Loucy (cell line): ENCODE results near the gene SMIM13.
"Not testable (repeated sequence)": the region's sequence is repeated elsewhere in the genome, so short reads cannot be mapped to it uniquely, and the experiment has no call there.

Experiments used
- H2AFZ ChIP-seq: fragments of 200-600 bp; sonication (generic); 2 replicates; pipeline ENCODE4 v1.6.0; 2016; ENCODE audit warnings: antibody characterized with exemption, mild to moderate bottlenecking, low read length, moderate library complexity
- H3F3A ChIP-seq: fragments of 200-600 bp; 2 replicates; pipeline ENCODE4 v1.6.0; 2016; ENCODE audit warnings: antibody characterized with exemption, low read depth, mild to moderate bottlenecking
- H3K27me3 ChIP-seq: fragments of 200-600 bp; sonication (generic); 2 replicates; pipeline ENCODE4 v1.6.1; 2014; ENCODE audit warnings: low read length, mild to moderate bottlenecking; ENCODE audit not compliant: insufficient read depth, poor library complexity, severe bottlenecking
- H3K36me3 ChIP-seq: fragments of 200-600 bp; sonication (generic); 2 replicates; pipeline ENCODE4 v1.6.1; 2016; ENCODE audit warnings: low read length; ENCODE audit not compliant: insufficient read depth
- H3K4me1 ChIP-seq: fragments of 200-600 bp; sonication (generic); 2 replicates; pipeline ENCODE4 v1.5.1; 2014; ENCODE audit warnings: low read length, mild to moderate bottlenecking; ENCODE audit not compliant: insufficient read depth, poor library complexity, severe bottlenecking
- H3K4me2 ChIP-seq: fragments of 200-600 bp; sonication (generic); 2 replicates; pipeline ENCODE4 v1.6.0; 2014; ENCODE audit warnings: antibody characterized with exemption, low read length, low read depth, mild to moderate bottlenecking; ENCODE audit not compliant: poor library complexity, severe bottlenecking
- H3K4me3 ChIP-seq: fragments of 200-600 bp; sonication (generic); 2 replicates; pipeline ENCODE4 v1.5.1; 2014; ENCODE audit warnings: low read length, mild to moderate bottlenecking, mixed read lengths; ENCODE audit not compliant: poor library complexity, severe bottlenecking
- H3K79me2 ChIP-seq: fragments of 200-600 bp; sonication (generic); 2 replicates; pipeline ENCODE4 v1.6.1; 2014; ENCODE audit warnings: low read length; ENCODE audit not compliant: insufficient read depth
- H3K9ac ChIP-seq: fragments of 200-600 bp; sonication (generic); 2 replicates; pipeline ENCODE4 v1.6.0; 2014; ENCODE audit warnings: mild to moderate bottlenecking, low read depth, low read length, moderate library complexity; ENCODE audit not compliant: poor library complexity, severe bottlenecking
- H3K9me2 ChIP-seq: fragments of 200-600 bp; sonication (generic); replicated peaks from 2 replicates; pipeline ENCODE4 v1.6.1; 2016; ENCODE audit warnings: low read depth, low read length, mixed read lengths
- H3K9me3 ChIP-seq: fragments of 200-600 bp; sonication (generic); 2 replicates; pipeline ENCODE4 v1.6.1; 2014; ENCODE audit warnings: mild to moderate bottlenecking, antibody characterized with exemption, low read length, low read depth; ENCODE audit not compliant: insufficient read depth
- H4K20me1 ChIP-seq: fragments of 200-600 bp; sonication (generic); 2 replicates; pipeline ENCODE4 v1.6.0; 2014; ENCODE audit warnings: antibody characterized with exemption, low read length, mild to moderate bottlenecking; ENCODE audit not compliant: insufficient read depth, poor library complexity, severe bottlenecking
- EZH2phosphoT487 ChIP-seq: fragments of 200-600 bp; IDR thresholded peaks from 2 replicates; pipeline ENCODE4 v1.6.1; 2018; ENCODE audit warnings: antibody characterized with exemption, mild to moderate bottlenecking, moderate library complexity, borderline replicate concordance
- TF ChIP-seq, protein P1 (sequence below): fragments of 200-600 bp; sonication (generic); conservative IDR thresholded peaks from 2 replicates; pipeline ENCODE4 v1.5.1; 2014; ENCODE audit warnings: mild to moderate bottlenecking, antibody characterized with exemption, low read length

SMIM13 gene

DNA sequence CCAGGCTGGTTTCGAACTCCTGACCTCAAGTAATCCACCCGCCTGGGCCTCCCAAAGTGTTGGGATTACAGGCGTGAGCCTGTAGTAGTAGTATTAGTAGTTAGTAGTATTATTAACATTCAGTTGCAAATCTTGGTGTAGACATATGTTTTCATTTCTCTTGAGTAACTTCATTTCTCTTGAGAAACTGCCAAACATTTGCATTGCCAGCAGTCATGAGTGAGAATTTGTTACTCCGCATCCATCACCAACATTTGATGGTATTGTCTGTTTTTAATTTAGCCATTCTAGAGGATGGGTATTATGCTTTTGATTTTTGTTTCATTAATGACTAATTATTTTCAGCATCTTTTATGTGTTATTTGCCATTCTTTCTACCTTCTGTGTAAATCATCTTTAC, 19.4 kb downstream of the SMIM13 start:
- no peaks in the 10 kb centered on the region for H3K9me3 ChIP-seq
- H3K4me2 ChIP-seq = no peak overlapping the region
- H3K79me2 ChIP-seq = peaks cover 86% of the 10 kb centered on the region
- H3K36me3 ChIP-seq = no peaks in the 10 kb centered on the region; the same call in 1 of the 2 replicates
- no peaks in the 10 kb centered on the region for H3K27me3 ChIP-seq
- no peaks in the 10 kb centered on the region for H3F3A ChIP-seq
- no peak overlapping the region for H3K9ac ChIP-seq
- H2AFZ ChIP-seq = no peak overlapping the region
- no peaks in the 10 kb centered on the region for H4K20me1 ChIP-seq
- H3K4me1 ChIP-seq = peaks cover 51% of the 10 kb centered on the region
- H3K9me2 ChIP-seq = no peaks in the 10 kb centered on the region
- H3K4me3 ChIP-seq = no peak overlapping the region
- TF ChIP-seq EZH2phosphoT487 = no peak
- TF ChIP-seq, protein P1, sequence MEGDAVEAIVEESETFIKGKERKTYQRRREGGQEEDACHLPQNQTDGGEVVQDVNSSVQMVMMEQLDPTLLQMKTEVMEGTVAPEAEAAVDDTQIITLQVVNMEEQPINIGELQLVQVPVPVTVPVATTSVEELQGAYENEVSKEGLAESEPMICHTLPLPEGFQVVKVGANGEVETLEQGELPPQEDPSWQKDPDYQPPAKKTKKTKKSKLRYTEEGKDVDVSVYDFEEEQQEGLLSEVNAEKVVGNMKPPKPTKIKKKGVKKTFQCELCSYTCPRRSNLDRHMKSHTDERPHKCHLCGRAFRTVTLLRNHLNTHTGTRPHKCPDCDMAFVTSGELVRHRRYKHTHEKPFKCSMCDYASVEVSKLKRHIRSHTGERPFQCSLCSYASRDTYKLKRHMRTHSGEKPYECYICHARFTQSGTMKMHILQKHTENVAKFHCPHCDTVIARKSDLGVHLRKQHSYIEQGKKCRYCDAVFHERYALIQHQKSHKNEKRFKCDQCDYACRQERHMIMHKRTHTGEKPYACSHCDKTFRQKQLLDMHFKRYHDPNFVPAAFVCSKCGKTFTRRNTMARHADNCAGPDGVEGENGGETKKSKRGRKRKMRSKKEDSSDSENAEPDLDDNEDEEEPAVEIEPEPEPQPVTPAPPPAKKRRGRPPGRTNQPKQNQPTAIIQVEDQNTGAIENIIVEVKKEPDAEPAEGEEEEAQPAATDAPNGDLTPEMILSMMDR = no peak

- H3K4me3 ChIP-seq, H3K36me3 ChIP-seq, H4K20me1 ChIP-seq, H2AFZ ChIP-seq, H3K4me2 ChIP-seq, H3K27me3 ChIP-seq, H3F3A ChIP-seq, H3K9ac ChIP-seq, H3K9me2 ChIP-seq, H3K9me3 ChIP-seq: not testable (repeated sequence)
- H3K4me1 ChIP-seq = peaks cover 35% of the 10 kb centered on the region
- peaks cover 86% of the 10 kb centered on the region for H3K79me2 ChIP-seq
These were observed 22.3 kb downstream of the SMIM13 start for GRCh38 chr6:11115808-11116536.

DNA sequence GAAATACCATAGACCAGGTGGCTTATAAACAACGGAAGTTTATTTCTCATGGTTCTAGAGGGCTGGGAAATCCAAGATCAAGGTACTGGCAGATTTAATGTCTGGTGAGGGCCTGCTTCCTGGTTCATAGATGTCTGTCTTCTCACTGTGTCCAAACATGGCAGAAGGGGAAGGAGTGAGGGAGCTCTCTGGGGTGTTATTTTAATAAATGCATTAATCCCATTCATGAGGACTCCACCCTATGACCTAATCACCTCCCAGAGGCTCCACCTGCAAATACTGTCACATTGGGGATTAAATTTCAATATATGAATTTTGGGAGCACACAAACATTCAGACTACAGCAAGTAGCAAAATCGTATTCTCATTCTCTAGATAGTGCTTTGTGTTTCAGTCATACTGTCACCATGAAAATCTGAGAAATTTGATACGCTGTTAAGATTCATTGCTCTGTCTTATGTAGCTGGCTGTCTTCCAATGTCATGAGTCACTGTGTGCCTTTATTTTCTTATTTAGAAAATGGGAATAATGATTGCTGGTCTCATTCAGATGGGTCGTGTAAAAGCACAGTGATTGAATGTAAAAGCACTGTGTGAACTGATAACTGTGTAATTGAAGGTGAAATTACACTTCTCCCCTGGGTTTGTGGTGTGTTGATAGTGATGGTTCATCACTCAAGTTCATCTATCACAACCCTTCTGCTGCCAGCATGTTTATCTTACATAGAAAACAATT, 26.8 kb downstream of the SMIM13 start:
- Histone ChIP-seq H3K4me3 (no peak overlapping the region), H3K9me2 (no peaks in the 10 kb centered on the region), H3K36me3 (no peaks in the 10 kb centered on the region), H3K9me3 (no peaks in the 10 kb centered on the region), H3F3A (no peaks in the 10 kb centered on the region), H3K27me3 (no peaks in the 10 kb centered on the region), H3K79me2 (peaks cover 89% of the 10 kb centered on the region), H3K9ac (no peak overlapping the region), H3K4me2 (no peak overlapping the region), H3K4me1 (peaks cover 8% of the 10 kb centered on the region), H4K20me1 (peaks cover 2% of the 10 kb centered on the region), H2AFZ (no peak overlapping the region)
- TF ChIP-seq, protein P1 = no peak
- TF ChIP-seq EZH2phosphoT487 = no peak
